Upper lobe of left lung (tissue), 6 donors: ENCODE results near the gene UCHL3. TPM values are rescaled to one million over a fixed set of nuclear protein-coding genes. Genes with fewer than 3 reads are reported as not detected.

Experiments used
- ATAC-seq, 2 donors: fragments of 200-7000 bp; cut with Tn5 transposase; one replicate each; pipeline ENCODE4 v1.9.1; 2022; ENCODE audit warnings: mild to moderate bottlenecking in 2 of 2, moderate library complexity in 2 of 2; ENCODE audit not compliant: low FRiP score in 2 of 2
- DNase-seq, 2 donors: peaks; one replicate each; pipeline ENCODE4 v3.0.0-alpha.2; 2019 to 2020
- H3K27ac ChIP-seq, 4 donors: fragments of 200-600 bp; sonication (generic); one replicate each; pipeline ENCODE4 v1.5.1; 2016 to 2019
- H3K27me3 ChIP-seq, 4 donors: fragments of 200-600 bp; sonication (generic); one replicate each; pipeline ENCODE4 v1.5.1; 2017 to 2019
- H3K36me3 ChIP-seq, 4 donors: fragments of 200-600 bp; sonication (generic); one replicate each; pipeline ENCODE4 v1.5.1; 2016 to 2019
- H3K4me1 ChIP-seq, 4 donors: fragments of 200-600 bp; sonication (generic); one replicate each; pipeline ENCODE4 v1.5.1; 2018 to 2019
- H3K4me3 ChIP-seq, 4 donors: fragments of 200-600 bp; sonication (generic); one replicate each; pipeline ENCODE4 v1.5.1; 2017 to 2019; ENCODE audit warnings: mild to moderate bottlenecking in 2 of 4, moderate library complexity in 1 of 4
- H3K9me3 ChIP-seq, 4 donors: fragments of 200-600 bp; sonication (generic); one replicate each; pipeline ENCODE4 v1.5.1; 2018 to 2019
- EP300 ChIP-seq, 4 donors: sonication (generic); formaldehyde crosslinking; IDR thresholded peaks; one replicate each; pipeline ENCODE4 v1.5.1; 2017; ENCODE audit warnings: antibody characterized with exemption in 4 of 4, control low read depth in 2 of 4
- POLR2A ChIP-seq, 4 donors: fragments of 450-650 bp; IDR thresholded peaks; one replicate each; pipeline ENCODE4 v1.5.1; 2016 to 2017; ENCODE audit warnings: antibody characterized with exemption in 4 of 4, mild to moderate bottlenecking in 2 of 4
- POLR2AphosphoS5 ChIP-seq, 2 donors: sonication (generic); formaldehyde crosslinking; IDR thresholded peaks; one replicate each; pipeline ENCODE4 v1.5.1; 2017; ENCODE audit warnings: antibody characterized with exemption in 2 of 2
- WGBS, 2 donors: methylation state at CpG; one replicate each; pipeline ENCODE4 v1.1.5; 2017 to 2018; 5-methylcytosine and 5-hydroxymethylcytosine counted together
- total RNA-seq, 6 donors: library from RNA; depleted of rRNA in 4 of 6; stranded (reverse); fragments of >200 nt in 4 of 6; gene quantifications; one replicate each; pipeline versions ENCODE4 v1.1.0 to v1.2.1, GENCODE V29; 2016 to 2021
- TF ChIP-seq, protein P1 (sequence below), 6 experiments: fragments of 450-650 bp in 4 of 6; fragments of 200-600 bp in 2 of 6; sonication (generic) in 2 of 6; IDR thresholded peaks; one replicate each; pipeline ENCODE4 v1.5.1; 2016 to 2019; ENCODE audit warnings: antibody characterized with exemption in 6 of 6
- donor health status: DM: no; HTN: no; CAD: no; lungs with moderate emphysema.
- donor health status: DM: no; HTN: yes; CAD: no; lungs with severe emphysema.

Gene UCHL3
- total RNA-seq, 6 donors from 2014 or later = 6.3 to 20.7 (median 11.0) TPM

DNA sequence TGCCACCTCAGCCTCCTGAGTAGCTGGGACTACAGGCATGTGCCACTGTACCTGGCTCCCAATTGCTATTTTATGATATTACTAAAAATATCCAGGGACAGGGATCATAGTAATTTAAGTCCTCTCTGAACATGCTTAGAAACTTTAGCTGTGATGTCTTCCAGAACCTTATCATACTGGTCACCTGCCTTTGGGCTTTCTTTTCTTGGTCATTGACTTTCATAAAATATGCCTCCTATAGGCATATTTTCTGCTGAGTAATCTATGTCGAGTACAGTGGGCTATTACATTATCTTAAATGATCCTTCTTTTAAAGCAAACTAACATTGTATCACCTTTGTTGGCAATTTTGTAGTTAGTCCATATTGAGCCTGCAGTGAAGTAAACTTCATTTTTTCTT is 6.2 kb downstream of the UCHL3 start:
- H3K9me3 ChIP-seq = no peaks in the 10 kb centered on the region
- TF ChIP-seq, protein P1, sequence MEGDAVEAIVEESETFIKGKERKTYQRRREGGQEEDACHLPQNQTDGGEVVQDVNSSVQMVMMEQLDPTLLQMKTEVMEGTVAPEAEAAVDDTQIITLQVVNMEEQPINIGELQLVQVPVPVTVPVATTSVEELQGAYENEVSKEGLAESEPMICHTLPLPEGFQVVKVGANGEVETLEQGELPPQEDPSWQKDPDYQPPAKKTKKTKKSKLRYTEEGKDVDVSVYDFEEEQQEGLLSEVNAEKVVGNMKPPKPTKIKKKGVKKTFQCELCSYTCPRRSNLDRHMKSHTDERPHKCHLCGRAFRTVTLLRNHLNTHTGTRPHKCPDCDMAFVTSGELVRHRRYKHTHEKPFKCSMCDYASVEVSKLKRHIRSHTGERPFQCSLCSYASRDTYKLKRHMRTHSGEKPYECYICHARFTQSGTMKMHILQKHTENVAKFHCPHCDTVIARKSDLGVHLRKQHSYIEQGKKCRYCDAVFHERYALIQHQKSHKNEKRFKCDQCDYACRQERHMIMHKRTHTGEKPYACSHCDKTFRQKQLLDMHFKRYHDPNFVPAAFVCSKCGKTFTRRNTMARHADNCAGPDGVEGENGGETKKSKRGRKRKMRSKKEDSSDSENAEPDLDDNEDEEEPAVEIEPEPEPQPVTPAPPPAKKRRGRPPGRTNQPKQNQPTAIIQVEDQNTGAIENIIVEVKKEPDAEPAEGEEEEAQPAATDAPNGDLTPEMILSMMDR (IDR thresholded peaks at IDR 0.05) = no peak
- TF ChIP-seq POLR2AphosphoS5 (IDR thresholded peaks at IDR 0.05) = no peak
- no peak for TF ChIP-seq POLR2A (IDR thresholded peaks at IDR 0.05)
- TF ChIP-seq EP300 (IDR thresholded peaks at IDR 0.05) = no peak
- peaks cover 2 to 6% (median 3%) of the 10 kb centered on the region in 4 donors for H3K4me1 ChIP-seq
- DNase-seq (no peak), ATAC-seq (no peak)
- H3K27me3 ChIP-seq = no peaks in the 10 kb centered on the region
- H3K4me3 ChIP-seq = no peak overlapping the region
- peaks cover 0 to 9% (median under 1%) of the 10 kb centered on the region in 4 donors for H3K36me3 ChIP-seq
- 80 to 86% methylated on average over 1 of the region's 1 CpG for WGBS, 2 donors
- no peak overlapping the region for H3K27ac ChIP-seq

DNA sequence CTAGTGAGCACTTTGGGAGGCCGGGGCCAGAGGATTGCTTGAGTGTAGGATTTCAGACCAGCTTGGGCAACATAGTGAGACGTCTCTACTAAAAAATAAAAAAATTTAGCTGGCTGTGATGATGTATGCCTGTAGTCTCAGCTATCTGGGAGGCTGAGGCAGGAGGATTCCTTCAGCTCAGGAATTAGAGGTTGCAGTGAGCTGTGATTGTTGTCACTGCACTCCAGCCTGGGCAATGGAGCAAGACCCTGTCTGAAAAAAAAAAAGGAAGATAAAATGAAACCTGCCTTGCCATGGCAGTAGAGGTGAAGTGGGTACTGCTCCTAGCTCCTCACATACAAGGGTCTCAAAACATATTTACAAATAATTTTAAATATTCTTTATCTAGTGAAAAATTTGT is 7.4 kb downstream of the UCHL3 start:
- no peaks in the 10 kb centered on the region for H3K4me1 ChIP-seq
- no peak for DNase-seq
- WGBS, 2 donors = 75 to 85% methylated on average over 2 of the region's 2 CpGs
- no peak for ATAC-seq
- H3K27me3 ChIP-seq = no peaks in the 10 kb centered on the region
- peaks cover 0 to 14% (median 3%) of the 10 kb centered on the region in 4 donors for H3K36me3 ChIP-seq
- TF ChIP-seq POLR2AphosphoS5 (IDR thresholded peaks at IDR 0.05) (no peak), POLR2A (IDR thresholded peaks at IDR 0.05) (no peak), EP300 (IDR thresholded peaks at IDR 0.05) (no peak)
- TF ChIP-seq, protein P1 (IDR thresholded peaks at IDR 0.05) = no peak
- no peaks in the 10 kb centered on the region for H3K9me3 ChIP-seq
- no peak overlapping the region for H3K4me3 ChIP-seq
- H3K27ac ChIP-seq = no peak overlapping the region

DNA sequence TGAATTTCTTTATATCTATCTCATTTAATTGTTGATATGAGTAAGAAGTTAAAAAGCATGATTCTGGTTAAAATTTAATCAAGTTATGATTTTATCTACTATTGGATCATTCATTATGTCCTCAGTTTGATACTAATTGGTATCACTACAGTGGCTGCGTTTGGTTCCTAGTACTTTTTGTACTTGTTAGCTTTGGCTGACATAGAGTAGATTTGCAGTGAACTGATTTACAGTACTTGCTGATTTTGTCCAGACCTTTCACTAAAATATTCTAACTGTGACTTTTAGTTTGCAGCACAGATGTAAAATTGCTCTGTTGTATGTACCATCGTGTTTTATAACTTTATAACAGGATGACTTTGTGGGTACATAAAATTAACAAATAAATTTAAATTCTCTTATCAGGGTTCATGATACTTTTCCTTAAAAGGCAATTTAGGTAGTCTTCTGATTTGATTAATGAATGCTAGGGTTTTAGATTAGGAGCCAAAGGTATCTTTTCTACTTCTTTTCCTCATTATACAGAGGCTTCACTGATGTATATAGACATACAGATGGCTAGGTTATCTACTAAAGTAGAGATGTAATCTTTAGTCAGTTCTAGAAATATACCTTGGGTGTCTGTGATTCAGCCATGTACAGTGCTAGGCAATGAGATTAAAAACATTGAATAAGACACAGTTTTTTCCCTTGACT is 8.7 kb downstream of the UCHL3 start:
- no peaks in the 10 kb centered on the region for H3K9me3 ChIP-seq
- peaks cover 0 to 14% (median 3%) of the 10 kb centered on the region in 4 donors for H3K36me3 ChIP-seq
- TF ChIP-seq, protein P1 (IDR thresholded peaks at IDR 0.05) = no peak
- TF ChIP-seq POLR2A (IDR thresholded peaks at IDR 0.05) = no peak
- no peak for TF ChIP-seq POLR2AphosphoS5 (IDR thresholded peaks at IDR 0.05)
- TF ChIP-seq EP300 (IDR thresholded peaks at IDR 0.05) = no peak
- DNase-seq (no peak), ATAC-seq (no peak)
- no peak overlapping the region for H3K27ac ChIP-seq
- WGBS, 2 donors = 82 to 90% methylated on average over 2 of the region's 2 CpGs
- H3K4me1 ChIP-seq = no peaks in the 10 kb centered on the region
- no peaks in the 10 kb centered on the region for H3K27me3 ChIP-seq
- H3K4me3 ChIP-seq = no peak overlapping the region

DNA sequence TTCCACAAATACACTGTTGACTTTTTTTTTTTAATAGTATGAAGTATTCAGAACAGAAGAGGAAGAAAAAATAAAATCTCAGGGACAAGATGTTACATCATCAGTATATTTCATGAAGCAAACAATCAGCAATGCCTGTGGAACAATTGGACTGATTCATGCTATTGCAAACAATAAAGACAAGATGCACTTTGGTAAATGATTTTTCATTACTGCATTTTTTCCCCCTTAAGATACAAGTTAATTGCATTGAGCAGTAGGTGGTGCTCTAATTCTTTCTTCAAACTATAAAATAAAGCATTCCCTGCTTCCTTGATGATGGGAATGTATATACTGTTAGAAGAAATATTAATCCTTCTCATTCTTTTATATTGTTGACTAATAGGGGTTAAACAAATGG is 17.1 kb downstream of the UCHL3 start:
- peaks cover 6 to 51% (median 9%) of the 10 kb centered on the region in 4 donors for H3K36me3 ChIP-seq
- H3K27me3 ChIP-seq = no peaks in the 10 kb centered on the region
- H3K27ac ChIP-seq = no peak overlapping the region
- no peak for DNase-seq
- ATAC-seq = no peak
- no peaks in the 10 kb centered on the region for H3K4me1 ChIP-seq
- TF ChIP-seq, protein P1 (IDR thresholded peaks at IDR 0.05) = no peak
- TF ChIP-seq EP300 (IDR thresholded peaks at IDR 0.05) (no peak), POLR2A (IDR thresholded peaks at IDR 0.05) (no peak), POLR2AphosphoS5 (IDR thresholded peaks at IDR 0.05) (no peak)
- no peaks in the 10 kb centered on the region for H3K9me3 ChIP-seq
- no peak overlapping the region for H3K4me3 ChIP-seq

DNA sequence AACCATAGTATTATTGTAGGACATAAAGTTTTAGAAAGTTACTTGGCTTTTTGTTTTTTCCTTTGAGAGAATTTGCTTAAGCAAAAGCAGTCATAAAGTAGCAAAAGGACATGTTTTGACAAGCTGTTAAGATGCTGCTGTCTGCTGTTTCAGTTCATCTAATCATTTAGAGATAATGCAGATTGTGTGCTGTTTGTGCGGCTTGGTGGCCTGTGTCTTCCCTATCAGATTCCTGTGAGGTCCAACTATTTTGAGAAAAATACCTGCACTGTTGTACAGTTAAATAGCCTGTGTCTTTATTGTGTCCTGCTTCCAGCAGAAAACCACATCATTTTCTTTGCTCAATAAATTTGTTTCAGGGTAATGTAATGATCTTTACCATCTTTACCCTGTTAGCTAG is 20.0 kb downstream of the UCHL3 start:
- no peak overlapping the region for H3K27ac ChIP-seq
- no peak for ATAC-seq
- no peak for DNase-seq
- H3K4me3 ChIP-seq = no peak overlapping the region
- WGBS, 2 donors = 95 to 100% methylated on average over 1 of the region's 1 CpG
- TF ChIP-seq EP300 (IDR thresholded peaks at IDR 0.05) (no peak), POLR2AphosphoS5 (IDR thresholded peaks at IDR 0.05) (no peak), POLR2A (IDR thresholded peaks at IDR 0.05) (no peak)
- TF ChIP-seq, protein P1 (IDR thresholded peaks at IDR 0.05) = no peak
- no peaks in the 10 kb centered on the region for H3K27me3 ChIP-seq
- H3K4me1 ChIP-seq = no peaks in the 10 kb centered on the region
- H3K36me3 ChIP-seq = peaks cover 6 to 74% (median 12%) of the 10 kb centered on the region in 4 donors
- H3K9me3 ChIP-seq = no peaks in the 10 kb centered on the region
